ENCODE data around the gene GPX2.

Gene GPX2

DNA sequence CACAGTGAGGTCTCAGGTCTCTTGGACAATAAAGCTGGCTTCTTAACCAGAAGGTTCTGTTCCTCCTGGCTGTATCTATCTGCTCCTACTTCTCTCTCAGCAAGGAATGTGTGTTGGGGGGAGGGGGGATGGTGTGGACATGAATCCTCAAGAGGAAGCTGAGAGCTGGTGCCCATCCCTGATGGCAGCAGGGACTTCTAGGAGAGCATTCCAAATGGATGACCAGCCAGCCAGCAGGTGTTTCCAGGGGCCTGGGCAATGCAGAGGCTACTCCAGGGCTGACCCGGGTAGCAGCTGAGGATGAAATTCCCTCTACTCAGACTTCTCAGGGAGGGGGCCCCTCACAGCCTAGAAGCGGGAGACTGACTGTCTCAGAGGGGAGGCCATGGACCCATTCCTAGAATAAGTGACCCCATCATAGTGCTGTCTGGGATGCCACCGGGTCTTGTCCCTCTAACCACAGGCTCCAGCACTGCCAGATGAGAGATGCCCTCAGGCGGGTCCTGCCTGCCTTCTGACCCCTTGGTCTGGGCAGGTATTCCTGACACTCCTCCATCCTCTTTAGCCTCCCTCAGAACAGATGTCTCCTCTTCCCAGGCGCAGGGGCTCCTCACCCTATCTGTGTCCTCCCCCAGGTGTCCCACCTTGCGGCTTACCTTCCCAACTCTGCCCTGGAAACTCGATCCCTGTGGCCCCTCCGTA lies 28.4 kb upstream of the GPX2 start:
- TF ChIP-seq, protein P1, sequence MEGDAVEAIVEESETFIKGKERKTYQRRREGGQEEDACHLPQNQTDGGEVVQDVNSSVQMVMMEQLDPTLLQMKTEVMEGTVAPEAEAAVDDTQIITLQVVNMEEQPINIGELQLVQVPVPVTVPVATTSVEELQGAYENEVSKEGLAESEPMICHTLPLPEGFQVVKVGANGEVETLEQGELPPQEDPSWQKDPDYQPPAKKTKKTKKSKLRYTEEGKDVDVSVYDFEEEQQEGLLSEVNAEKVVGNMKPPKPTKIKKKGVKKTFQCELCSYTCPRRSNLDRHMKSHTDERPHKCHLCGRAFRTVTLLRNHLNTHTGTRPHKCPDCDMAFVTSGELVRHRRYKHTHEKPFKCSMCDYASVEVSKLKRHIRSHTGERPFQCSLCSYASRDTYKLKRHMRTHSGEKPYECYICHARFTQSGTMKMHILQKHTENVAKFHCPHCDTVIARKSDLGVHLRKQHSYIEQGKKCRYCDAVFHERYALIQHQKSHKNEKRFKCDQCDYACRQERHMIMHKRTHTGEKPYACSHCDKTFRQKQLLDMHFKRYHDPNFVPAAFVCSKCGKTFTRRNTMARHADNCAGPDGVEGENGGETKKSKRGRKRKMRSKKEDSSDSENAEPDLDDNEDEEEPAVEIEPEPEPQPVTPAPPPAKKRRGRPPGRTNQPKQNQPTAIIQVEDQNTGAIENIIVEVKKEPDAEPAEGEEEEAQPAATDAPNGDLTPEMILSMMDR (IDR thresholded peaks at IDR 0.05; ENCODE audit: extremely low read depth, missing control alignments), result no peak
- DNase-seq (ENCODE audit: low spot score), result no peak

DNA sequence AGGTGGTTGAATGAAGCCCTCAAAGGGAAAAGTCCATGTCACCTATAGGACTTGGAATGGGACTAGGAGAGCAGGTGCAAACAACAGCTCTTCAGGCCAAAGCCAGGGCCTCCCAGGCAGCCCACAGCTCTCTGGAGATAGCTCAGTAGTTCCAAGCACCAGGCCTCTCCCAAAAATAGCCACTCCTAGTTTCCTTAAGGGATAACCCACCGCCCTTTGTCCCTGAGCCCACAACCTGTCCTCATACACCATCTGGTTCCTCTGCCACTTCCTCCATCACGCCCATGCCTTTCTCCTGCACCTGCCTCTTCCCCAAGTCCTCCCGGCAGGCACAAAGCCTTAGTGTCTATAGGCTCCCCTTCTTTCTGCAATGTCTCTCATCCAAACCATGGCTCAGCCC lies 27.5 kb upstream of the GPX2 start:
- DNase-seq (ENCODE audit: low spot score), result no peak
- TF ChIP-seq, protein P1 (IDR thresholded peaks at IDR 0.05; ENCODE audit: extremely low read depth, missing control alignments), result no peak

DNA sequence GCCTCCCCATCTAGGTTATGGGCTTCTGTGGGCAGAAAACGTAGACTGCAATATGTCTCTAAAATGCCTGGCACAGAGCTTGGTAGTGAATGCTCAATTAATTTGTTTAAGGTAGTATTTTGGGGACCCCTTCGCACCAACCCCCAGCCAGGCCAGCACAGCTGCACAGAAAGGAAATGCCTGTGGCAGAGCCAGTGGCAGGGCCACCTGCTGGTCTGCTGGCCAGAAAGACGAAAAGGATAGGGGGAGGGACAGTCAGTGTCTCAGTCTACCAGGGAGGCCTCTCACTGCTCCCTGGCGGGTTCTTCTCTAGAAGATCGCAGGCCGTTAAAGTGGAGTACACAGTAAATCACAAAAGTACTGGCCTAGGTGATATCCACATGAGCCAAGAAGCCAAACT lies 26.1 kb upstream of the GPX2 start:
- TF ChIP-seq, protein P1 (IDR thresholded peaks at IDR 0.05; ENCODE audit: extremely low read depth, missing control alignments), result no peak
- no peak for DNase-seq (ENCODE audit: low spot score)

DNA sequence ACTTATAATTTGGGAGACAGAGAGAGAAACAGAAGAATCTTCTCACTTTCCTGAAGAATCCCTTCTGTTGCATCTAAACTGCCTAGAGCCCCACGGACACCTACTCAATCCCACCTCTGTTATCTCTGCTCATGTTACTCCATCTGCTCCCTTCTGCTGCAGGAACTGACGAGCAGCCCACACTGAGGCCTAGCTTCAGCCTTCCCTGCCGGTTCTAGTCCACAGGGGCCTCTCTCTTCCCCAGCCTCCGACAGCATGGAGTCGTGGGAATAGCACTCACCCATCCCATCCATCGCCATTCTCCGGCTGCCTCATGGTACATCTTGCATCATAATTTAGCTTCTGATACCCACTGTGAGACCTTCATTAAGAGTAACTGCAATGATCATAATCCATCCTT lies 25.6 kb upstream of the GPX2 start:
- DNase-seq (ENCODE audit: low spot score), result no peak

DNA sequence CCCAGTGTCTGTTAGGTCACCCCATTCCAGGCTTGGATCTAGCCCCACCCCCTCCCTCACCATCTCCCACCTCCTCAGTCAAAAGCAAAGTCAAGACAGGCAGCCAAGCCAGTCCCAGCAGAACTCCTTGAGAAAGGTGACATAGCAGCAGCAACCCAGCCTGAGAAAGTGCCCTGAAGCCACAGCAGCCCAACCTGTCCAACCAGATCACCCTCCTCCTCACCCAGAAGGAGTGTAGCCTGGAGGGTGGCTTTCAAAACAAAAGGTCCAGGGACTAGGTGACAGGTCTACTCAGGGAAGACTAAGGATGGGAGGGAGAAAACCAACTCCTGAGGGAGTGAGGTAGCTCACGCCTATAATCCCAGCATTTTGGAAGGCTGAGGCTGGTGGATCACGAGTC lies 24.4 kb upstream of the GPX2 start:
- no peak for DNase-seq (ENCODE audit: low spot score)
- TF ChIP-seq, protein P1 (IDR thresholded peaks at IDR 0.05; ENCODE audit: extremely low read depth, missing control alignments), result no peak

More for the DNA sequence above, 25.6 kb upstream of the GPX2 start:
- TF ChIP-seq, protein P1 (IDR thresholded peaks at IDR 0.05; ENCODE audit: extremely low read depth, missing control alignments), result no peak

DNA sequence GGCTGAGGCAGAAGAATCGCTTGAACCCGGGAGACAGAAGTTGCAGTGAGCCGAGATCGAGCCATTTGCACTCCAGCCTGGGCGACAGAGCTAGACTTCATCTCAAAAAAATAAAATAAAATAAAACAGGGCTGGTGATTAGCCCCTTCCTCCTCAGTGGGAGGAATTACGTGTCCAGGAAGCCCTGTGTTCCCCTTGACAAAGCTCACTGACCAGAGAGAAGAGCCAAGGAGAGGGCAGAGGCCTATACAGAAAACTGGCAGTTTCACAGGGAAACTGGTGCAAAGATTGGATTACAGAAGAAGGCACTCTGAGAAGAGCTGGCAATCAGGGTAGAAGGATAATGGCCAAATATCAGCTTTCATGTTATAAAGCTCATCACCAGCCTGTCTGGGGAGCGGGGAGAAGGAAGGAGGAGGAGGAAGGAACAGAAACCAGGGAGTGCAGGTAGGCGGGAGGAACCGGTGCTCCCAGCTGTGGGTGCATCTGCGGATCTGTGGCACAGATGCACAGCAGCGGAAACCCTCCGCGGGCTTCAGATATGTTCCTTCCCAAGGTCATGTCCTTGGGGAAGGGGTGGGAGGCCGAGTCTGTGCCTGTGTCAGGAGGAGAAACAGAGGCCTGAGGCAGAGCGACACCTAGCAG lies 22.9 kb upstream of the GPX2 start:
- no peak for DNase-seq (ENCODE audit: low spot score)
- TF ChIP-seq, protein P1 (IDR thresholded peaks at IDR 0.05; ENCODE audit: extremely low read depth, missing control alignments), result no peak

DNA sequence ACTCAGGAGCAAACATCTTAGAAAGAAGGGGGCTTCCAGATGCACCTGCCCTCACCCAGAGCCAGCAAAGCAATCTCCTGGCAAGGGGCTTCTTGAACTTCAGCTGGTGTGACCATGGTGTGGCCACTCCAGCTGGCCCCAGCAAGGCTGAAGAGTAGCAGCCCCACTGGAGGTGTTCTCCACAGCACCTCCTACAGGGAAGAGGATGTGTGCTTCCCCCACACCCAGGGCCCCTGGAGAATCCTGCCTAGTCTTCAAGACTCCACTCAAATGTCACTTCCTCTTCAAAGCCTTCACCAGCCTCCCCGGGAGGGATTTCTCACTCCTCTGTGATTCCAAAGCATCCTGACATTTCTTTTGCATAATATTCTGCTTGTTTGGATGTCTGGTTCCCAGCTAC lies 21.1 kb upstream of the GPX2 start:
- TF ChIP-seq, protein P1 (IDR thresholded peaks at IDR 0.05; ENCODE audit: extremely low read depth, missing control alignments), result no peak
- no peak for DNase-seq (ENCODE audit: low spot score)

Data from GM20000 (cell line).